Suprapubic skin (tissue), 4 donors: ENCODE results near the gene ATP11A.

ENCODE experiments used
- EP300 ChIP-seq: sonication (generic); formaldehyde crosslinking; IDR thresholded peaks from one replicate; pipeline ENCODE4 v1.6.1; 2017; ENCODE audit warnings: antibody characterized with exemption
- POLR2A ChIP-seq, 2 donors: fragments of 450-650 bp; IDR thresholded peaks; one replicate each; pipeline ENCODE4 v1.6.1; 2017; ENCODE audit warnings: antibody characterized with exemption in 2 of 2, mild to moderate bottlenecking in 2 of 2, moderate library complexity in 2 of 2
- POLR2AphosphoS5 ChIP-seq, 3 donors: sonication (generic); formaldehyde crosslinking; IDR thresholded peaks; one replicate each; pipeline ENCODE4 v1.6.1; 2017; ENCODE audit warnings: antibody characterized with exemption in 3 of 3
- TF ChIP-seq, protein P1 (sequence below), 2 donors: fragments of 200-600 bp in 1 of 2; fragments of 450-650 bp in 1 of 2; sonication (generic) in 1 of 2; IDR thresholded peaks; one replicate each; pipeline ENCODE4 v1.5.1; 2016 to 2019; ENCODE audit warnings: antibody characterized with exemption in 2 of 2, mild to moderate bottlenecking in 1 of 2, moderate library complexity in 1 of 2

GRCh38 chr13:112743451-112744167 is 53.8 kb downstream of the ATP11A start:
- TF ChIP-seq EP300 (no peak), POLR2A (IDR thresholded peaks at IDR 0.05) (no peak), POLR2AphosphoS5 (IDR thresholded peaks at IDR 0.05) (no peak)
- TF ChIP-seq, protein P1, sequence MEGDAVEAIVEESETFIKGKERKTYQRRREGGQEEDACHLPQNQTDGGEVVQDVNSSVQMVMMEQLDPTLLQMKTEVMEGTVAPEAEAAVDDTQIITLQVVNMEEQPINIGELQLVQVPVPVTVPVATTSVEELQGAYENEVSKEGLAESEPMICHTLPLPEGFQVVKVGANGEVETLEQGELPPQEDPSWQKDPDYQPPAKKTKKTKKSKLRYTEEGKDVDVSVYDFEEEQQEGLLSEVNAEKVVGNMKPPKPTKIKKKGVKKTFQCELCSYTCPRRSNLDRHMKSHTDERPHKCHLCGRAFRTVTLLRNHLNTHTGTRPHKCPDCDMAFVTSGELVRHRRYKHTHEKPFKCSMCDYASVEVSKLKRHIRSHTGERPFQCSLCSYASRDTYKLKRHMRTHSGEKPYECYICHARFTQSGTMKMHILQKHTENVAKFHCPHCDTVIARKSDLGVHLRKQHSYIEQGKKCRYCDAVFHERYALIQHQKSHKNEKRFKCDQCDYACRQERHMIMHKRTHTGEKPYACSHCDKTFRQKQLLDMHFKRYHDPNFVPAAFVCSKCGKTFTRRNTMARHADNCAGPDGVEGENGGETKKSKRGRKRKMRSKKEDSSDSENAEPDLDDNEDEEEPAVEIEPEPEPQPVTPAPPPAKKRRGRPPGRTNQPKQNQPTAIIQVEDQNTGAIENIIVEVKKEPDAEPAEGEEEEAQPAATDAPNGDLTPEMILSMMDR (IDR thresholded peaks at IDR 0.05) = no peak
